ENCODE results near the gene ROCK2.

ROCK2 gene

DNA sequence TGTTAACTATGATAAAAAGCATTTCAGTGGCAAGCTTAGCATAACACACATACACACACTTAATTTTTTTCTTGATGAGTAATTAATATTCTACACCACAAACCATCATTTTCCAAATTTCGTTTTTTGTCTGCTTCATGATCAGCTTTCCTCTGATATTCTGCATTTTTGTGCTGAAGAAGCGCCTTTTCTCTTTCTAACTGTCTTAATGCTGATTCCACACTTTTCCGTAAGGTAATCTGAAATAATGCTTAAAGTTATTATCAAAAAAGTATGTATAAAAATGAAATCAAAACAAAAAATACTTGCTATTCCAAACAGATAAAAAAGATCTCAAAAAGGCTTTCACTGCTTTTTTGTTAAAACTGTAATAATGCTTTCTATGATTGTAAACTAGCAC, 129.0 kb downstream of the ROCK2 start:
- no peak for DNase-seq (ENCODE audit: extremely low read depth, low read depth)
- no peak for TF ChIP-seq CTCF (IDR thresholded peaks at IDR 0.05; ENCODE audit: low read depth, low read length)

DNA sequence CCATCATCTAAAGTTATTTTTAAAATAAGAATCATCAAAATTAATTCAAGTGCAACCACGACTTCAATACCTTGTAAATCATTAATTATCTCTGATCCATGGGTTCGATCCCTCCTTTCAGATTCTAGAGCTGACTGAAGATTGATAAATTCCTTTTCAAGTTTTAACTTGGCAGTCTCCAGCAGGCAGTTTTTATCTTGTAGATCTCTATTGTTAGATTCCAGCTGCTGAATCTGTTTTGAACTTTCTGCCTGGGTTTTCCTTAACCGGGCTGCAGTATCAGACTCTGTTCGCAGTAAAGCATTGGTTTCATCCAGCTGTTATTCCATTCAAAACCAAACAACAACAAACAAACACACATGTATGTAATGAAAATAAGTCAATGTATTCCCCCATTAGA, 129.7 kb downstream of the ROCK2 start:
- no peak for TF ChIP-seq CTCF (IDR thresholded peaks at IDR 0.05; ENCODE audit: low read depth, low read length)

DNA sequence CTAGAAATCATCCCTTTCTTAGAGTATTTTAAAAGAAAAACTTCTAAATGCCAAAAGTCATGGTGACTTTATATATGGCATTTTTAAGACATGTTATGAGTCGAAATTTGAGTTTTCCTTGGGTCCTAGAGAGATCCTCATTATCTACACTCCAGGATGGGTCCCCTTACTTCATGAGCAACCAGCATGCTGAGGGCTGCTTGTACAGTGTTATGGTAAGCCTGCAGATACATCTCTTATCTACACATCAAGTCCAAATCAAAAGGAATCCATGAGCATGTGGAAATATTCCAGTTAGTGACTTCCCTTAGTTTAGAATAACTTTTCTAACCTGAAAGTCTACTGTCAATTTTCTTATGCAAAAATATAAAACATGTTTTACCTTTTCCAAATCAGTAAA, 130.5 kb downstream of the ROCK2 start:
- no peak for DNase-seq (ENCODE audit: extremely low read depth, low read depth)
- TF ChIP-seq CTCF (IDR thresholded peaks at IDR 0.05; ENCODE audit: low read depth, low read length), result no peak

More for the DNA sequence above, 129.7 kb downstream of the ROCK2 start:
- DNase-seq (ENCODE audit: extremely low read depth, low read depth), result no peak

DNA sequence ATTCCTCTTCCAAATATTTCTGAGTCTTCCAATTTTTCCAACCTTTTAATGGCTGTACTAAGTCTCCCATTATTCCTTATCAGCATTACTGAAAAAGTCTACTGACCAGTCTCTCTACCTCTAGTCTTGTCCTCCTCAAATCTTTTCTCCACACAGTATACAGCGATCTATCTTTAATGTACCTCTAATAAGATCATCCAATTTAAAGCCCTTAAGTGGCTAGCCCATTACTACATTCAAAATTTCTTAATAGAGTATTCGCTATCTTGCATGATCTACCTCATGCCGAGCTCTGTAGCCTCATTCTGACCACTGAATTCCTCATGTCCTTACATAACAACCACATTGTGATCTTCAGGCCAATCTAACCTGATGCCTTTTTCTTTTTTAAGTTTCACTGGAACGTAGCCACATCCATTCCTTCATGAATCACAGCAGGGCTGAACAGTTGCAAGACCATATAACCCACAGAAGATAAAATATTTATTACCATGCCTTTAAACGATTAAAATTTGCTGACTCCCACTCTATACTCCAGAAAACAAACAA, 131.3 kb downstream of the ROCK2 start:
- TF ChIP-seq CTCF (IDR thresholded peaks at IDR 0.05; ENCODE audit: low read depth, low read length), result no peak
- DNase-seq (ENCODE audit: extremely low read depth, low read depth), result no peak

GRCh38 chr2:11212645-11213044, 131.8 kb downstream of the ROCK2 start:
- DNase-seq (ENCODE audit: extremely low read depth, low read depth), result no peak
- TF ChIP-seq CTCF (IDR thresholded peaks at IDR 0.05; ENCODE audit: low read depth, low read length), result no peak

GRCh38 chr2:11208083-11208482, 136.4 kb downstream of the ROCK2 start:
- TF ChIP-seq CTCF (IDR thresholded peaks at IDR 0.05; ENCODE audit: low read depth, low read length), result no peak
- no peak for DNase-seq (ENCODE audit: extremely low read depth, low read depth)

GRCh38 chr2:11203480-11203879, 141.0 kb downstream of the ROCK2 start:
- no peak for DNase-seq (ENCODE audit: extremely low read depth, low read depth)
- no peak for TF ChIP-seq CTCF (IDR thresholded peaks at IDR 0.05; ENCODE audit: low read depth, low read length)

All from AG09319 (cell line).